Measurements from ENCODE around the gene OXNAD1. TPM values are rescaled to one million over a fixed set of nuclear protein-coding genes. Genes with fewer than 3 reads are reported as not detected.

Gene OXNAD1
- polyA plus RNA-seq, 4 donors: 17.3 to 18.5 (median 17.9) TPM

GRCh38 chr3:16350597-16351318, 85.7 kb downstream of the OXNAD1 start:
- no peak for DNase-seq (ENCODE audit: low read depth in 4 of 4, low spot score in 3 of 4)

DNA sequence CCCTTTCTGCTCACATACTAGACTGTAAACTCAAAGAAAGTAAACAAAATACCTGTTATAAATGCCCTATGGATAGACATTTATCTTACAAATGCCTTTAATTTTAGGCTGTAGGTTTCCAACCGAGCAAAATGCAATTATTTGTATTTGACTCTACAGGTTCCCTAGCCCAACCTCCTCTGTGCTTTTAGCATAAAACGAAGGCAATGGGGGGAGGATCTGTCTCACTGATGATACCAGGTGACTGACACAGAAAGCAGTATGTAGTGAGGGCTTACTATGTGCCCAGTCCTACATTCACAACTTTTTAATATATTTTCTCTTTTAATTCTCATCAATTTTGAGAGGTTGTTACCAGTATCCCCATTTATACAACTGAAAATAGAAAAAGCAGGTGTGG, 87.4 kb downstream of the OXNAD1 start:
- DNase-seq (ENCODE audit: low read depth in 4 of 4, low spot score in 3 of 4): no peak

DNA sequence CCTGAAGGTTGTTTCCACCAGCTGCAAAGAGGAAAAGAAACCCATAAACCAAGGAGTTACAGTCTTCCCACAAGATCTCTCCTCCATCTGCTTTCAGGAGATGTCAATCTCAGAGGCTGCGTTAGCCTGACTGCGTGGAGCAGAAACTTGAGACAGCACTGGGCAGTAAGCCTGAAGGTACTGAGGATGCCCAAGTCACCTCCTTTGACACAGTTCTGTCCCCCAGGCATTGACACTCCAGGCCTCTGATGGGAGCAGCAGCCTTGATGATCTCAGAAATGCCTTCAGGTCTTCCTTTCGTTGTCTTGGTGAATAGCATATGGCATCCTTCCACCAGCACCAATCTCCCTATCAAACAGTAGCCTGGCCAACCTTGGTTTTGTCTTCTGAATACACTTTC, 89.3 kb downstream of the OXNAD1 start:
- no peak for DNase-seq (ENCODE audit: low read depth in 4 of 4, low spot score in 3 of 4)

Other genes starting within 250 kb of the OXNAD1 start
- 1 to 10 TPM; 1.7 to 3.2 (median 2.5) TPM for gene GALNT15, start 90.5 kb upstream of the OXNAD1 start, polyA plus RNA-seq (ENCODE audit: insufficient read length in 4 of 4)
- gene DPH3, start 269 bp upstream of the OXNAD1 start, polyA plus RNA-seq (ENCODE audit: insufficient read length in 4 of 4): 10 to 100 TPM; 26.6 to 30.6 (median 29.1) TPM
- 10 to 100 TPM; 29.6 to 33.2 (median 31.4) TPM for gene RFTN1, start 248.5 kb downstream of the OXNAD1 start, polyA plus RNA-seq (ENCODE audit: insufficient read length in 4 of 4)